LNCAP (cell line): ENCODE data around the gene ATAD5.
A peak's percentile ranks its signal among the peaks of the same experiment; 100 is the strongest.

ENCODE experiments used
- CTCF ChIP-seq: fragments of 450-650 bp; IDR thresholded peaks from 2 replicates; pipeline ENCODE4 v1.5.1; 2017; ENCODE audit warnings: mild to moderate bottlenecking

Gene ATAD5

DNA sequence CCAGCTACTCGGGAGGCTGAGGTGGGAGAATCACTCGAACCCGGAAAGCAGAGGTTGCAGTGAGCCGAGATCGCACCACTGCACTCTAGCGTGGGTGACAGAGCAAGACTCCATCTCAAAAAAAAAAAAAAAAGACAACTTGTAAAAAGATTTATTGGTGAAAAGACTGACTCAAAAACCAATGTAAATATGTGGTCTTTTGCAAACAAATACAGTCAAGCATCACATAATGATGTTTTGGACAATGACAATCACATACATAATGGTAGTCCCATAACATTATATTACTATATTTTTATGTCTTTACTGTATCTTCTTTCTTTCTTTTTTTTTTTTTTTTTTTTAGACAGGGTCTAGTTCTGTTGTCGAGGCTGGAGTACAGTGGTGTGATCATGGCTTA is 15.6 kb upstream of the ATAD5 start:
- no peak for TF ChIP-seq CTCF

- no peak for TF ChIP-seq CTCF
These were observed 11.6 kb upstream of the ATAD5 start for GRCh38 chr17:30819971-30820705.

GRCh38 chr17:30821871-30822723 is 9.7 kb upstream of the ATAD5 start:
- TF ChIP-seq CTCF: peak; percentile 39; the same call in 1 of the 2 replicates

DNA sequence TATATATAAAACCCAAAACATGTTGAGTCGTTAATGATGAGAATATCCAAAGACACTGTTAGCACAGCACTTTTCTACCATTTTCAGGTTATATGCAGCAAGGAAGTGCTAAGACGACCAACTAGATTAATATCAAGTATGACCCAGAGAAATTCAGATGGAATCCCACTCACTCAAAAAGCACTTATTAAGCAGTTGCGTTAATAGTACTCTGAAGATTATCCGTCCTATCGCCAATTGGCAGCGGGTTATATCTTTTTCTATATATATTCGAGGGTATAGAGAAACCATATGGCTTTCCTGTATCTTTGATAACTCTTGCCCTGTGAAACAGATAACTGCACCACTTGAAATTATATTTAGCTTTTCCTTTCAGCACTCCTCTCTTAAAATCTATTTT is 8.3 kb upstream of the ATAD5 start:
- no peak for TF ChIP-seq CTCF

- no peak for TF ChIP-seq CTCF
These were observed 7.8 kb upstream of the ATAD5 start for GRCh38 chr17:30824002-30824355.

GRCh38 chr17:30824356-30825145 is 7.2 kb upstream of the ATAD5 start, which contains the start of gene CRLF3:
TSS of gene CRLF3 (minus strand) at chr17:30824692. CDS start at chr17:30824651, 41 bp downstream.
- peak; percentile 75 for TF ChIP-seq CTCF

- no peak for TF ChIP-seq CTCF
These were observed 4.7 kb upstream of the ATAD5 start for GRCh38 chr17:30827082-30827481.
